Epithelial cell of prostate (primary cell): Measurements from ENCODE around the gene CEMIP.
A peak's percentile ranks its signal among the peaks of the same experiment; 100 is the strongest.

Source experiments
- DNase-seq: peaks from one replicate; pipeline ENCODE4 v3.0.0-alpha.2; 2011; ENCODE audit warnings: low read depth, low spot score
- H3K27ac ChIP-seq: fragments of 450-650 bp; 2 replicates; pipeline ENCODE4 v1.5.1; 2017; ENCODE audit warnings: mild to moderate bottlenecking

Gene CEMIP

DNA sequence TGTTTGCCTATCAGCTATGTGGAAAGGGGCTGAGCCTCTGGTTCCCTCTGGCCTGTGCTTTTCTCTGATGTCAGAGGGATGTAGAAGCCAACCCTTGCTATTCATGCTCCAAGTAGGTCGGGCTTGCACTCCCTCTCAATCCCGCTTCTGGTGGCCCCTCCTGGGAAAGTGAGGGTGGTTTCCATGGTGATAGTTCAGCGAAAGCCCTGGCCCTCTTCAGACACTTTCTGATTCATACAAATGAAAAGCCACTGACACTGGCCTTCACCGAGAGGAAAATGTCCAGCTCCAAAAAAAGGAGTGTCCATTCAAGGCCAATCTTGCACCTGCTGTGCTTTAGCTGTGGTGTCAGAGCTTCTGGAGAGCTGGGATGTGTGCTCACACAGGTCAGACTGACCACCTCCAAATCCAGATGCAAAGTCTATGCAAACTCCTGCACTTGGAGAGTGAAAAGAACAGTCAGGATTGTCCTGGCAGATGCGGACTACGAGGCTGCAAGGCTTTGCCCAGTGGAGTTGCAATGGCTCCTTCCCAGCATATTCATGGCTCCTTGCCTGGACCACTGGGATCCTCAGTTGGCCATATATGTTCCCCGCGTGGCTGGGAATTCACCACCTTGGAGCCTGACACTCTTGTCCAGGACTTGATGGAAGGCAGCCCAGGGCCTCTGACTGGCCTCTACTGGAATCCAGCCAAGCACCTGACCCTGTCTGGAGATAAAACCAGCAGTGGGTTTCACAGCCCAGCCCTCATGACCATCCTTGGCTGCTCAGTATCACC is 96.6 kb downstream of the CEMIP start:
- DNase-seq, result no peak
- no peak overlapping the region for H3K27ac ChIP-seq

DNA sequence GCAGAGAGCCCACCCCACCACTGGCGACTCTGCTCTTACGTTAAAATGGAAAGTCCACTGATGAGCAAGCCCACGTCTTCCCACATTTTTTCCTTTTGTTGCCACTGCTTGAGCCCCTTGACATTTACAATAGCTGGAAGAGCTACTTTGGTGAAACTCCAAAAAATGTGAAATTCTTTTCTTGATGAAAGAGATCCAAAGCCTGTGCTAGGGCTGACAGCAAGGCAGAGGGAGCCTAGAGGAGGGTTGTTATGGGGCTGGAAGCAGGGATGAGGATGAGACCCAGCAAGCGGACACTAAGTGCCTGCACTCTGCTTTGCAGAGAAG is 97.1 kb downstream of the CEMIP start:
- no peak for DNase-seq
- H3K27ac ChIP-seq, result no peak overlapping the region

DNA sequence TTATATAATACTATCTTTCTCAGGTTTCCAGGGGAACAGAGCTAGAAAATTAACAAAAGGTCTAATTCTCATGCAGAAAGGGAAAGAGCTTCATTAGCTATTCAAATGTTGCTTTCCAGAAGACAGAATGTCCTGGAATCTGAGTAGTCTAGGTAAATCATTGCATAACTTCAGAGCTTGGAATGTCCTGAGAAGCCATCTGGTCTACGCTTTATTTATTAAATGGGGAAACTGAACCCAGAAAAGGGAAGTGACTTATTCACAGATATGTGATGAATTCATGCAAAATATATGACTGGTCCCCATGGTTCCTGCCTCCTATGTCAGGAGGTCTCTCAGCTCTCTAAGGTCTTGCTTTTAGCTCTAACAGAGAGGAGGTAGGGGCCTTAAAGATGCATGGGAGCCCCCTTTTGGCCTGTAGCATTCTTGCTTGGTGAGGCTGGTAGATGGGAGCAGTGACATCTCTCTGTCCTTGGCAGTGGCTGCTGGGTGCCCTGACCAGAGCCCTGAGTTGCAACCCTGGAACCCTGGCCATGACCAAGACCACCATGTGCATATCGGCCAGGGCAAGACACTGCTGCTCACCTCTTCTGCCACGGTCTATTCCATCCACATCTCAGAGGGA is 99.2 kb downstream of the CEMIP start:
- no peak for DNase-seq
- H3K27ac ChIP-seq, result no peak overlapping the region

DNA sequence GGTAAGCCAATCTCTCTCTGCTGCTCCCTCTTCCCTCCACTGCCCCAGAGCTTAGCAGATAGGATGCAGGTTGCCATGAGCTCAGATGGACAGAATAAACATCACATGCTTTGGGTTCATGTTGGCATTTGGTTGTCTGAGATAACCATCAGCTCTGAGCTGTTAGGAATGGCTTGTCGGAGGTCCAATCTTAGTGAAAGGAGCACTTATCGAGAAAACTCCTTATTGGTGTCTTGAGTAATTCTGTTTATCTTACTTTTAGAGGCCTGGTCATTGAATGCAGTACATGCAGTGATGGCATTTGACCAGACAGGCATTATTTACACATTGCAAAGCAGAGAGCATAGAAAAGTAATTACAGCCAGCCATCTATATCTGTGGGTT is 99.7 kb downstream of the CEMIP start:
- no peak for DNase-seq
- H3K27ac ChIP-seq, result no peak overlapping the region

DNA sequence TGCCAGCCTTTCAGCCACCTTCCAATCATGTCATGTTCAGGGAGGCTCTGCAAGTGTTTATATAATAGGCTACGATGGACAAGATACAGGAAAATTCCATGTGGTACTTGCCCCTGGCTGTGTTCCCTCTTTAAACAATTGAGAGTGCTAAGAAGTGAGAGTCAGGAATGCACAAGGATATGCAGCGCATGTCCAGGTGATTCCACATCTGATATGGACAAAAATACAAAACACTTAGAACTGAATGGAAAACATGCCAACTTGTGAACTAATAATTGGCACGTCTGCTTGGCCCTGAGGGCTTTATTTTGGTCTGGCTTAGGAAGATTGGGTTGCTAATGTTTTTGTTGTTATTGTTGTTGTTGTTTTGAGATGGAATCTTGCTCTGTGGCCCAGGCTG is 100.9 kb downstream of the CEMIP start:
- H3K27ac ChIP-seq, result no peak overlapping the region
- no peak for DNase-seq

DNA sequence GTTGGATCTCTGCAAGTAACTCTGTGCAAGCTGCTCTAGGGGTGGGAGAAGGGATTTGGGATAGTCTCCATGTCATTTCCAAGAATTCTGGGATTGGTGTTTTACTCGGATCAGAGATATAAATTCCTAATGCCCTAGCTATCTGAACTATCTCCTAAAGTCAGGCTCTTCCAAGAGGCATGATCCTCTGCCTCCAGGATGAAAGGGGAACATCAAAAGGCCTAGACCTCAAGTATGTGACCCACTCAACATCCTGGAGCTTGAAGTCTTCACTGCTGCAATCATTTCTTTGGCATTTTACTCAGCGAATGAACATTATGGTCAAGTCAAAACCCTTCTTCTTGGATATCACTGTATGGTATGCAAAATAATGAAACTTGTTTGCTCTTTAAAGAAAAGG is 104.5 kb downstream of the CEMIP start:
- no peak for DNase-seq
- H3K27ac ChIP-seq, result no peak overlapping the region

DNA sequence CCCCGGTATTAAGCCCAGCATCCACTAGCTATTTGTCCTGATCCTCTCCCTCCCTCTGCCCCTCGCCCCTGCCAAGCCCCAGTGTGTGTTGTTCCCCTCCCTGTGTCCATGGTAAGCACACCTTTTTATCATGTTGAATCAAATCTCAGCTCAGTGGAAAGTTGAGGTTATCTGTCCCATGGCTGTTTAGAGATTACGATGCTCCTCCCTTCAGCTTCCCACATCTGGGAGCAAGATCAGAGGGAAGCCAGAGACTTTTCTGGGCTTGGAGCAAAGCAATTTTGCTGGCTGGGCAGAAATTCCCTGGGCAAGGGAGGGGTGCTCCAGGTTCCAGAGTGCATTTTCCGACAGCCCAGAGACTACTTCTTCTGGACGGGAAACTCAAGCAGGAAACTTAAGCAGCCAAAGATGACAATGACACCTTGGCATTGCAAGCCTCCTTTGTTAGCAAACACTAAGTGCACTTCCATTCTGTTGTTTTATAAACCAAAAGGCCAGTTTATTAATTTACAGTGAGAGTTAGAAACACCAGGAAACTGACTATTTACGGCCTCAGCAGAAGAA is 105.9 kb downstream of the CEMIP start:
- H3K27ac ChIP-seq, result no peak overlapping the region
- no peak for DNase-seq

DNA sequence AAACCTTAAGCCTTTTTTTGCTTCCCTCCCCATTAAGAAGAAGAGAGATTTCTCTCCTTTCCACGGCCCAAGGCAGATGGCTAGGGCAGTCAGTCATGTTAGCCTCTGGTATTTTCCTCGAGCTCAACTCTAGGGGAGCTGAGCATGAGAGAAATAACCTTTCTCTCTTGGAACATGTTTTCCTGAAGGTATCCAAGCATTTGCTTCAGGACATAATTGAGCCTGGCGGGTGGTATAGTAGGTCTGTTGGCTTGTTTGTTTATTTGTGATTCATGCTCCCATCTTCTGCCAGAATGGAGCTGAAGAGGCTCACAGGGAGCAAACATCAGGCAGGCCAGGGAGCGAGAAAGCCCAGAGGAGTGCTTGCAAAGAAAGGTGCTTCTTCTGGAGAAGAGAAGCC is 108.0 kb downstream of the CEMIP start:
- no peak overlapping the region for H3K27ac ChIP-seq
- DNase-seq, result no peak

DNA sequence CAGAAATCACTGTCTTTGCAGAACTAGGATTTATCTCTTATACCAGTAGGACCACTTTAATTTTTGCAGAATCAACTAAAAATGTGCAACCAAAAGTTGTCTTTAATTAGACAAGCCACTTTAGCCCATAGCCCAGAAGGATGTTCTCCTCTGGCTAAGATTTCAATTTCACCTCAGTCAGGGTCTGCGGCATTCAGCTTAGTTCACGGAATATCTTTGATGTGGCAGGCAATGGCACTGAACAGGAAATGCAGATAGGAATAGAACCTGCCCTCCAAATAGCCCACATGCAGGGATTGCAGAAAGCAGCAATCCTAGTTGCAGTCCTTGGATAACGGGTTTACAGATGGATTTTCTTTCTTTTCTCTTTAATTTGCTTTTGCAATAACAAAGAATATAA is 109.7 kb downstream of the CEMIP start:
- DNase-seq, result no peak
- H3K27ac ChIP-seq, result no peak overlapping the region

DNA sequence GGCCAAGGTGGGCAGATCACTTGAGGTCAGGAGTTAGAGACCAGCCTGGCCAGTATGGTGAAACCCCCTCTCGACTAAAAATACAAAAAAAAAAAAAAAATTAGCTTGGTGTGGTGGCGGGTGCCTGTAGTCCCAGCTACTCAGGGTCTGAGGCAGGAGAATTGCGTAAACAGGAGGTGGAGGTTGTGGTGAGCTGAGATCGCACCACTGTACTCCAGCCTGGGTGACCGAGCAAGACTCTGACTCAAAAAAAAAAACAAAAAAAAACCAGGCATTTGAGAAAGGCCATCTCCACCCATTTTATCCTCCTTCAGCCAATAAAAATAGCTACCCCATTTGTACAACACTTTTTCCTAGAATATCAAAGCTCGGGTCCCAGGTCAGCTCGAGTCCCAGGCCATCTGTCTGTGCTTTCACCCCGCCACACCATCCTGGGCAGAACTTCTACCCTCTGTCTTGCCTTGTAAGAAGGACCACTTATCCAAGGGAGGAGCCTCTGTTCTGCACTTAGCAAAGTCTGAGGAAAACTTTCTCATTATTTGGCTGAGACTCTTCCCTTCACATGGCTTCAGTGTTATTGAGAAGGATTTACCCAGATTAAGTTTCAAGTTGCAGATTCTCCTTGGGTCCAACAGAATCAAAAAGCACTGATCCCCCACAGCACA is 111.3 kb downstream of the CEMIP start:
- DNase-seq, result no peak
- no peak overlapping the region for H3K27ac ChIP-seq

DNA sequence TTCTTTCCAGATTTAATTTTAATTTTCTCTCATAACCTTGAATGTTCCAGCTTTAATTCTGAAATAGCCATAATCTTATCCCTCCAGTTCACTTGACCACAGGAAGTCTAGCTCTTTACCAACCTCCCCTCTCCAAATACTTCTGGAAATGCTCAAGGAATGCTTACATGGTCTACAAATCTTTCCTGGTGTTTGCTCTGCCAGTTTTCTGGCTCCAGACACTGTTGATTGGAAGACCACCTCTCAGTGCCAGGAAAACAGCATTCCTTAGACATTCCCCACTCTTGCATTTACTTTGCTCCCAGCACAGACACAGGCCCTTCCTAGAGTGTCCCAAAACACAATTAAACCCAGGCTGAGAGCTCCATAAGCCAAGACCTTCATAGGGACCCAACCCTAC is 111.8 kb downstream of the CEMIP start:
- DNase-seq, result no peak
- H3K27ac ChIP-seq, result no peak overlapping the region

DNA sequence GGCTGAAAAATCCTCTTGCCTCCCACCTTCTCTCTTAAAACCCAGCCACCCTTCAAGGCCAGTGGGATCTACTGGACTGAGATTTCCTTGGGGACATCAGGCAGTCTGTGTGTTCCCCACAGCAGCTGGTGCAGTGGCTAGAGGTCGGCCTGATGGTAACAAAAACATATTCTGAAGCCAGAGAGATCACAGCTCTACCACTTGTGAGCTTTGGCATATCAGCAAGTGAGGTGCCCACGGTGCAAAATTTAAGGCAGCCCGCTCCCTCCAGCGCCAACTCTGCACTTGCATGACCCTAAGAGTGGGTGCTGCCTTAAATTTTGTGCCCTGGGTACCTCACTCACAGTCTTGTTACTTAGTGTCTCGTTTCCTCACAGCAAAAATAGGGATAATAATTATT is 113.2 kb downstream of the CEMIP start:
- H3K27ac ChIP-seq, result no peak overlapping the region
- DNase-seq, result no peak

DNA sequence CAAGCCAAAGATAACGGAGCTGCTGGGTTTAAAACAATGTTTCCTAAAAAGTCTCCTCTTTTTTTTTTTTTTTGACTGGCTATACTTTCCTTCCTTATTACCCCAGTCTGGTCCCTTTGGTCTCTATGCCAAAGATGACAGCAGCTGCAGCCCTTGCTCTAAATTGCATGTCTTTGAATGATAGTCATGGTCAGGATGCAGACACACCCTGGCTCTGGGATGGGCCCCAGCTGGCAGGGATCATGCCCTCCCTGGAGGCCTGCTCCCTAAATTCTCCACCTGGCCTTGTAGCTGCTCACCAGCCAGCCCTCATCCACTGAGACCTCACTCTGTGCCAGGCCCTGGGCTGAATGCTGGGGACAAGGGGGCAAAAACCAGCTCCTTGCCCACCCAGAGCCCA is 114.6 kb downstream of the CEMIP start:
- DNase-seq, result no peak
- no peak overlapping the region for H3K27ac ChIP-seq

DNA sequence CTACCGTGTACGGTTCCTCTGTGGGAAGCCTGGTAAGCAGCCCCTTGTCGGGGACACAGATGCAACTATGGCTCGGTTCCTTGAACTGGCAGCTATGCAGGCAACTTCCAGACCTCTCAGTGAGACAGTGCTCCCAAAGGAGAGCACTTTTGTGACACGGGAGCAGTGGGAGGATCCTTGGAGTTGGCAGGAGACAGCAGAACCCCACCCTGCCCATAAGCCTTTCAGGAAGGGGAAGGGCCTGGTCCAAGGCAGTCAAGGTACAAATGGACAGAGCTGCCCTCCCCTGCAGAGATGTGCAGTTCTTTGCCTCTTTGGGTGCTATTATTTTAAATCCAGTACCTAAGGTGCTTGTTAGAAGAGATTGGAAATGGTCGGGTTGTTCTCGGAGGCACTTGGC is 115.9 kb downstream of the CEMIP start:
- H3K27ac ChIP-seq, result no peak overlapping the region
- DNase-seq, result no peak

DNA sequence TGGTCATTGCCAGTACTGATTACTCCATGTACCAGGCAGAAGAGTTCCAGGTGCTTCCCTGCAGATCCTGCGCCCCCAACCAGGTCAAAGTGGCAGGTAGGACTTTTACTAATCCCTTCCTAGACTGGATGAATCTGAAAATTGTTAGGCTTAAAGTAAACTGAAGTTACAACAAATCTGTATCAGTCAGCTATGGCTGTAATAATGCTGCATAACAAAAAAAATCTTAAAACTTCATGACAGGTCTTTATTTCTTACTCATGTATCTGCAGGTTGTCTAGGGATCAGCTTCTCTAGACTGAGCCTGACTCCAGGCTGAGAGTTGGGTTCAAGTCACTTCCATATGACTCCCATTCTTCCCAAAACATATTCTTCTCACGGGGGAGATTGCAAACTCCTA is 116.8 kb downstream of the CEMIP start:
- no peak overlapping the region for H3K27ac ChIP-seq
- DNase-seq, result no peak

DNA sequence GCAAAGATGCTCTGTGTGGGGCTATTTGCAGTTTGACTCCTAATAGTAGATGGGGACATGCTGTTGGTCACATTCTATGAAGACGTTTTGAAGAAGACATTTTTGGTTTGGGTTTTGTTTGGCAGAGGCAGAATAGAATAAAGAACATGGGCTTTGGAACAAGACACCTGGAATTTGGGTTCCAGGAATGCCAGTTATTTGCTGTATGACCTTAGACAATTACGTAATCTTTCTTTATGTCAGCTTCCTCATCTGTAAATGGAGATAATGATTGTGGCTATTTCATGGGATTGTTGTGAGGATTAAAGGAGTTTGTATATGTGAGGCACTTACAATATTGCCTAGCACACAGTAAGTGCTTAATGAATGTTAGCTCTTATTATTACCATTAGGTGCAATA is 118.9 kb downstream of the CEMIP start:
- no peak for DNase-seq
- H3K27ac ChIP-seq, result no peak overlapping the region

DNA sequence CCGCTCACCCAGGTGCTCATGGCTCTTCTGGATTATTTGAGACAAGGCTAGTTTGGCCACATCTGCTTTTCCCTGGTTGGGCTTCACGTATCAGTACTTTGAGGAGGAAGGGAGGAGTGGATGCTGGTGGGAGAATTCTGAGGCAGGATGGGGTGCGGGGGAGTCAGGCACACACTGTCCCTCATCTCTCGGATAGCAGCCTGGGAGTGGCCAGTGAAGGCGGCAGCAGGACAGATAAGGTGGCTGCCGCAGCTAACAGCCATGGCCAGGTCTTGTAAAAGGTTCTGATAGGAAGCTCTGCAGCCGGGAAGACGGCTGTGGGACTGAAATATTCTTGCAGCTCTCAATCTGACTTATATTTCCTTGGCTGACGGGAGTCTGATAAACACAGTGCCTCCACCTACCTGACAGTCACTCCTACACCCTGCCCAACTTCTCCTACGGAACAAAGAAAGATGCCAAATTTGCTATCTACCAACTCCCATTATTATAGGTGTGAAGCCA is 123.2 kb downstream of the CEMIP start:
- no peak for DNase-seq
- H3K27ac ChIP-seq, result no peak overlapping the region

DNA sequence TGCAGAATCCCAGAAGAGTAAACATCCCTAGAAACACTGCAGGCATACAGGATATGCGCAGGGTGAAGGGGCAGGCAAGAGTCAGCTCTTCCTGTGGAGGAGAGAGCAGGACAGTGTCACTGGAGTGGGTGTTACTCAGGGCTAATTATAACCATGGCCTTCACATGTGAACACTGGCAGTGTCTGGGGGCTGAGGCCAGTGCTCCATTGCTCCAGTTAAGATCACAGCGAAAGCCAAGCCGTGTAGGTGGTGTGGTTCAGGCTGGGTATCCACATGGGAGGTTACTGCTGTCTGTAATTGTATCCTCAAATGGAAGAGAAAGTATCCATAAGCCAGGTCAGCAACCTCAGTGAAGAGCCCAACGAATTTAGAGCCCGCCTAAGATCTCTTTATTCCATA is 125.8 kb downstream of the CEMIP start:
- DNase-seq, result no peak
- H3K27ac ChIP-seq, result no peak overlapping the region

DNA sequence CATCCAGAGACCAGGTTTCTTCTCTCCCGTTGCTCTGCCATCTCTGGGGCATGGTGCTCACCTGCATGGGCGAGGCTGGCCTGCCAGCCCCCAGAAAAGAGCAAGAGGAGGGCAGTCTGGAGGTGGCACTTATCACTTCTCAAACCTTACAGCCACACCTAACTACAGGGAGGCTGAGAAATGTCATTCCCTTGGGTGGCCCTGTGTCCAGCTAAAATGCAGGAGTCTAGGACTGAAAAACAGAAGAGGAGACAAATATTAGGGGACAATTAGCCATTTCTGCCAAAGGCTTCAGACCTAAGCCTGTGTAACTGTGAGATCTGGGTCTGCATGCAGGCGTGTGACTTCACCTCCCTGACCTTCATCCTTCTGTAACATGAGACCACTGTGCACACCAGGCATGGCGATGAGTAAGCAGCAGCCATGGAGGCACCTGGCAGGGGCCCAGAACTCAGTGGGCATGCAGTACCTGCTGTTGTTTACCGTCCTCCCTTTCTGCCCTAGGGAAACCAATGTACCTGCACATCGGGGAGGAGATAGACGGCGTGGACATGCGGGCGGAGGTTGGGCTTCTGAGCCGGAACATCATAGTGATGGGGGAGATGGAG is 127.1 kb downstream of the CEMIP start:
- H3K27ac ChIP-seq, result no peak overlapping the region
- peak; percentile 18 for DNase-seq

DNA sequence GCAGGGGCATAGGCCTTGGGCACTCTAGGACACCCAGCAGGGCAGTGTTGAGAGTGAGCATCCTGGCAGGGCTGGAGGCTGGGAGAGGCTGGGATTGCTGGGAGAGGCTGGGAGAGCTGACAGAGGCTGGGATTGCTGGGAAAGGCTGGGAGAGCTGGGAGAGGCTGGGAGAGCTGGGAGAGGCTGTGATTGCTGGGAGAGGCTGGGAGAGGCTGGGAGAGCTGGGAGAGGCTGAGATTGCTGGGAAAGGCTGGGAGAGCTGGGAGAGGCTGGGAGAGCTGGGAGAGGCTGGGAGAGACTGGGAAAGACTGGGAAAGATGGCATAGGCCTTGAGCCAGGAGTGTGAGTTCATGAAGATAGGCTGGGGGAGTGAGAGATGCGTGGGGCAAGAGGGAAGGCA is 132.7 kb downstream of the CEMIP start:
- DNase-seq, result no peak
- no peak overlapping the region for H3K27ac ChIP-seq

DNA sequence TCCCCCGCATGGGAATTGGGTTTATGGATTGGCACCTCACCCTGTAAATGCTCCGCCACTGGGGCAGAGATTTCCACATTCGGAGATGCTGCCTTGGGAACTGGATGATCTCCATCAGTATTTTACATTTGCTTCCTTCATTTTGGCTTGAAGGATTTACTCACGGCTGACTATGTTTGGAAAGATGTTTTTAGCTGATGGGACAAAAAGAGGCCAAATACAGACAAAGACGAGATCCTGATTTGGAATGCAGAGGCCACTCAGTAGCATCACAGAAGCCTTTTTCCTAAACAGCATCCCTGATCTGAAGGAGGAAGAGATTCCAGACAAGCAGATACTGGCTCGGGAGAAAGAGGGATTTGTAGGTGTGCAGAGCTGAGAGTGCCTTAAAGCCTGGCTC is 133.5 kb downstream of the CEMIP start:
- no peak overlapping the region for H3K27ac ChIP-seq
- DNase-seq, result no peak
